K562 (cell line): ENCODE measurements around the gene TM4SF5. TPM values are rescaled to one million over a fixed set of nuclear protein-coding genes. Genes with fewer than 3 reads are reported as not detected.

Experiments
- ATAC-seq: fragments of 200-7000 bp; cut with Tn5 transposase; 3 replicates; pipeline ENCODE4 v1.9.1; 2020; ENCODE audit warnings: moderate library complexity
- BruUV-seq: library from RNA; stranded (reverse); fragments of 400-500 nt; replicated peaks from 2 replicates; lab custom pipeline; 2021; lab: Mats Ljungman, UMichigan
- CTCF ChIA-PET: fragments of 300-600 bp; formaldehyde crosslinking; extraction: SDS; loops from one replicate; lab custom pipeline; 2021; ENCODE audit warnings: low intra/inter-chr PET ratio; lab: Yijun Ruan, JAX
- POLR2A ChIA-PET: fragments of 300-600, 350-650 bp; sonication (Branson Sonifier 250); formaldehyde crosslinking; extraction: SDS; loops from one replicate; lab custom pipeline; 2021; ENCODE audit warnings: antibody characterized with exemption, inconsistent platforms; lab: Yijun Ruan, JAX
- DNase-seq, 4 experiments: peaks; one replicate each; pipeline versions ENCODE4 v3.0.0 to v3.0.0-alpha.2; 2011 to 2018; ENCODE audit warnings: low spot score in 3 of 4, mixed read lengths in 3 of 4; ENCODE audit errors: extremely low read depth in 1 of 4
- FAIRE-seq: peaks from 2 replicates; lab custom pipeline; 2011; peaks lifted over from hg19 to GRCh38; lab: Jason Lieb, UNC
- H2AFZ ChIP-seq: 2 replicates; pipeline ENCODE4 v1.6.0; 2011; ENCODE audit warnings: low read depth, low read length, control low read depth, inconsistent platforms
- H3K27ac ChIP-seq: fragments of 200-600 bp; 3 replicates; pipeline ENCODE4 v1.8.0; 2011; ENCODE audit warnings: low read depth, mild to moderate bottlenecking, control low read depth, inconsistent platforms, low read length, moderate library complexity, mixed read lengths; ENCODE audit errors: extremely low read depth
- H3K27me3 ChIP-seq, 2 experiments: fragments of 300-600 bp in 1 of 2; 2 replicates in 1 of 2; 3 replicates in 1 of 2; pipeline versions ENCODE4 v1.6.0 to v1.8.0; 2011; ENCODE audit warnings: inconsistent platforms in 2 of 2, low read length in 2 of 2, mild to moderate bottlenecking in 1 of 2, mixed read lengths in 1 of 2, moderate library complexity in 1 of 2; ENCODE audit not compliant: control insufficient read depth in 2 of 2, insufficient read depth in 2 of 2
- H3K36me3 ChIP-seq: fragments of 300-600 bp; 3 replicates; pipeline ENCODE4 v1.8.0; 2011; ENCODE audit warnings: mild to moderate bottlenecking, low read length, inconsistent platforms; ENCODE audit not compliant: control insufficient read depth, insufficient read depth
- H3K4me1 ChIP-seq, 2 experiments: fragments of 200-600 bp in 1 of 2; replicated peaks in 1 of 2; 2 replicates in 1 of 2; 3 replicates in 1 of 2; pipeline versions ENCODE4 v1.5.1 to v1.8.0; 2011; ENCODE audit warnings: inconsistent platforms in 2 of 2, low read length in 2 of 2, mild to moderate bottlenecking in 1 of 2, mixed read lengths in 1 of 2, moderate library complexity in 1 of 2; ENCODE audit not compliant: control insufficient read depth in 2 of 2, insufficient read depth in 2 of 2
- H3K4me2 ChIP-seq: 2 replicates; pipeline ENCODE4 v1.6.1; 2011; ENCODE audit warnings: low read length, control low read depth, inconsistent platforms, mixed read lengths; ENCODE audit not compliant: insufficient read depth
- H3K4me3 ChIP-seq: fragments of 200-600 bp; sonication (generic), shearing (Covaris generic); 2 replicates; pipeline ENCODE4 v1.5.1; 2016; ENCODE audit warnings: control low read depth, inconsistent platforms
- H3K79me2 ChIP-seq: fragments of 200-600 bp; 3 replicates; pipeline ENCODE4 v1.8.0; 2011; ENCODE audit warnings: low read length, inconsistent platforms; ENCODE audit not compliant: control insufficient read depth, insufficient read depth
- H3K9ac ChIP-seq, 2 experiments: 2 replicates each; pipeline versions ENCODE4 v1.6.0 to v1.6.1; 2011; ENCODE audit warnings: low read depth in 2 of 2, low read length in 2 of 2, control low read depth in 1 of 2, inconsistent platforms in 1 of 2, mild to moderate bottlenecking in 1 of 2, mixed read lengths in 1 of 2; ENCODE audit not compliant: insufficient read depth in 1 of 2
- H3K9me1 ChIP-seq: one replicate; pipeline ENCODE4 v1.6.0; 2011; ENCODE audit warnings: inconsistent platforms, mild to moderate bottlenecking, low read length, moderate library complexity; ENCODE audit not compliant: control insufficient read depth, insufficient read depth
- H3K9me3 ChIP-seq: replicated peaks from 2 replicates; pipeline ENCODE4 v1.5.1; 2011; ENCODE audit warnings: low read depth, low read length, inconsistent platforms; ENCODE audit not compliant: control insufficient read depth, insufficient read depth
- H4K20me1 ChIP-seq: replicated peaks from 2 replicates; pipeline ENCODE4 v1.6.1; 2011; ENCODE audit warnings: low read length, inconsistent platforms, mixed read lengths; ENCODE audit not compliant: control insufficient read depth, insufficient read depth
- ELF4 ChIP-seq: fragments of 450-650 bp; formaldehyde crosslinking; IDR thresholded peaks from 2 replicates; pipeline ENCODE4 v1.4.0; 2022; ENCODE audit warnings: missing genetic modification characterization
- FOXA1 ChIP-seq: fragments of 450-650 bp; IDR thresholded peaks from 2 replicates; pipeline ENCODE4 v1.6.1; 2016; ENCODE audit warnings: mild to moderate bottlenecking, borderline replicate concordance
- KLF13 ChIP-seq: fragments of 450-650 bp; IDR thresholded peaks from 2 replicates; pipeline ENCODE4 v1.6.1; 2016; ENCODE audit warnings: missing genetic modification characterization, low read depth, mild to moderate bottlenecking, missing compliant biosample characterization, moderate library complexity, borderline replicate concordance
- MTF1 ChIP-seq: fragments of 250-450 bp; sonication (Bioruptor Pico); IDR thresholded peaks from 2 replicates; pipeline ENCODE4 v1.9.0; 2021; ENCODE audit warnings: moderate library complexity, mild to moderate bottlenecking, inconsistent platforms, borderline replicate concordance
- TEAD1 ChIP-seq, 2 experiments: fragments of 450-650 bp in 1 of 2; sonication (generic) in 1 of 2; formaldehyde crosslinking; IDR thresholded peaks; 2 replicates each; pipeline versions ENCODE4 v1.4.0 to v1.8.0; 2020 to 2022; ENCODE audit warnings: mild to moderate bottlenecking in 2 of 2, missing genetic modification reagents in 1 of 2
- ZZZ3 ChIP-seq: fragments of 450-650 bp; IDR thresholded peaks from 2 replicates; pipeline ENCODE4 v1.6.1; 2016; ENCODE audit warnings: antibody characterized with exemption, mild to moderate bottlenecking, moderate library complexity
- WGBS: fragments of 100-300 bp; shearing (Covaris generic); methylation state at CpG from one replicate; pipeline ENCODE4 v1.1.6; 2016; ENCODE audit warnings: low coverage, mixed read lengths; ENCODE audit not compliant: insufficient coverage; ENCODE audit errors: missing lambda C conversion rate; 5-methylcytosine and 5-hydroxymethylcytosine counted together
- in situ Hi-C: fragments of 300-500 bp; cut with MboI; formaldehyde crosslinking; loops from 4 replicates; pipeline ENCODE4 v1.15.0; 2018; ENCODE audit warnings: inconsistent platforms, mixed read lengths
- intact Hi-C: fragments of 100-400 bp; cut with micrococcal nuclease; formaldehyde crosslinking; loops from 2 replicates; pipeline ENCODE4 v1.14.2; 2022
- polyA plus RNA-seq, 8 experiments: library from polyadenylated mRNA; depleted of rRNA in 4 of 8; stranded (reverse) in 5 of 8; unstranded in 3 of 8; fragments of >200 nt; fragmentation: Nextera tagmentation in 2 of 8; fragmentation: Illumina TruSeq in 1 of 8; extraction: Ambion mirVana in 2 of 8; extraction: Trizol in 1 of 8; gene quantifications; 2 replicates each; pipeline versions ENCODE4 v1.2.1 to v1.2.3, GENCODE V29; 2011 to 2014; ENCODE audit warnings: inconsistent platforms in 1 of 8, missing spikeins in 1 of 8
- total RNA-seq, 7 experiments: library from RNA; depleted of rRNA in 6 of 7; stranded (reverse); fragments of >200 nt in 6 of 7; fragmentation: Illumina TruSeq in 2 of 7; extraction: Trizol in 2 of 7; gene quantifications; 2 replicates each; pipeline versions ENCODE4 v1.2.1 to v1.2.3, GENCODE V29; 2011 to 2021; ENCODE audit warnings: low replicate concordance in 1 of 7
- TF ChIP-seq, protein P1 (sequence below): sonication (generic); formaldehyde crosslinking; IDR thresholded peaks from 2 replicates; pipeline ENCODE4 v1.8.1; 2023; ENCODE audit warnings: missing genetic modification reagents, mild to moderate bottlenecking, borderline replicate concordance

Gene TM4SF5
- total and polyA plus RNA-seq, 9 of the 15 experiments (the other 6 are each of a cell fraction or from before 2014, with no cell fraction given) = not detected

DNA sequence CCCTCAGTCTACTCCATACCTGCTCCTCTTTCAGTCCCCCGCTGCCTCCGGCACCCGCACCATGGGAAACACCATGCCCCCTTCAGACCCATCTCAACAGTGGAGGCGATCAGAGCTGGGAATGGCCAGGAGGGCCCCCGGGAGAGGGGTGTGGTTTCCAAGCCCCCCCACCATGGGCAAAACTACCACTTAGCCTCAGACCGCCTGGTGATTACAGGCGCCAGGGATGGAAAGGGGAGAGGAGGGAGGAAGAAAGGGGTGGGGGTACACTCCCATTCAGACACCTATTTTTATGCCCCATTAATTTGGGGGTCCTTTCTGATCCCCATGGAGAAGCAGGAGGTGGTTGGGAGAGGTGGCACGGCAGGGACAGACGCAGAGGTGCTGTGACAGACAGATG lies 30.5 kb downstream of the TM4SF5 start, which contains the start of gene C17orf114 (continued):
- TF ChIP-seq, protein P1, sequence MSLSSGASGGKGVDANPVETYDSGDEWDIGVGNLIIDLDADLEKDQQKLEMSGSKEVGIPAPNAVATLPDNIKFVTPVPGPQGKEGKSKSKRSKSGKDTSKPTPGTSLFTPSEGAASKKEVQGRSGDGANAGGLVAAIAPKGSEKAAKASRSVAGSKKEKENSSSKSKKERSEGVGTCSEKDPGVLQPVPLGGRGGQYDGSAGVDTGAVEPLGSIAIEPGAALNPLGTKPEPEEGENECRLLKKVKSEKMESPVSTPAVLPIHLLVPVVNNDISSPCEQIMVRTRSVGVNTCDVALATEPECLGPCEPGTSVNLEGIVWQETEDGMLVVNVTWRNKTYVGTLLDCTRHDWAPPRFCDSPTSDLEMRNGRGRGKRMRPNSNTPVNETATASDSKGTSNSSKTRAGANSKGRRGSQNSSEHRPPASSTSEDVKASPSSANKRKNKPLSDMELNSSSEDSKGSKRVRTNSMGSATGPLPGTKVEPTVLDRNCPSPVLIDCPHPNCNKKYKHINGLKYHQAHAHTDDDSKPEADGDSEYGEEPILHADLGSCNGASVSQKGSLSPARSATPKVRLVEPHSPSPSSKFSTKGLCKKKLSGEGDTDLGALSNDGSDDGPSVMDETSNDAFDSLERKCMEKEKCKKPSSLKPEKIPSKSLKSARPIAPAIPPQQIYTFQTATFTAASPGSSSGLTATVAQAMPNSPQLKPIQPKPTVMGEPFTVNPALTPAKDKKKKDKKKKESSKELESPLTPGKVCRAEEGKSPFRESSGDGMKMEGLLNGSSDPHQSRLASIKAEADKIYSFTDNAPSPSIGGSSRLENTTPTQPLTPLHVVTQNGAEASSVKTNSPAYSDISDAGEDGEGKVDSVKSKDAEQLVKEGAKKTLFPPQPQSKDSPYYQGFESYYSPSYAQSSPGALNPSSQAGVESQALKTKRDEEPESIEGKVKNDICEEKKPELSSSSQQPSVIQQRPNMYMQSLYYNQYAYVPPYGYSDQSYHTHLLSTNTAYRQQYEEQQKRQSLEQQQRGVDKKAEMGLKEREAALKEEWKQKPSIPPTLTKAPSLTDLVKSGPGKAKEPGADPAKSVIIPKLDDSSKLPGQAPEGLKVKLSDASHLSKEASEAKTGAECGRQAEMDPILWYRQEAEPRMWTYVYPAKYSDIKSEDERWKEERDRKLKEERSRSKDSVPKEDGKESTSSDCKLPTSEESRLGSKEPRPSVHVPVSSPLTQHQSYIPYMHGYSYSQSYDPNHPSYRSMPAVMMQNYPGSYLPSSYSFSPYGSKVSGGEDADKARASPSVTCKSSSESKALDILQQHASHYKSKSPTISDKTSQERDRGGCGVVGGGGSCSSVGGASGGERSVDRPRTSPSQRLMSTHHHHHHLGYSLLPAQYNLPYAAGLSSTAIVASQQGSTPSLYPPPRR = no peak
- TF ChIP-seq TEAD1 (CRISPR knock-in tag; IDR thresholded peaks at IDR 0.05) = no peak

- H3K4me1 ChIP-seq = peaks cover 3 to 22% of the 10 kb centered on the region in 2 experiments; a peak in 3 of 5 replicates
- no peak for ATAC-seq
- in situ Hi-C loops (no loop called here), intact Hi-C loops (no loop called here)
- no peaks in the 10 kb centered on the region; the same call in 1 of the 2 replicates for H4K20me1 ChIP-seq
- POLR2A ChIA-PET = interaction anchor here (0.6 kb wide), 3 partner anchors 70 to 304 kb away, joined by 3 to 4 read pairs (median 3); no protein-coding TSS in a partner anchor
- no peaks in the 10 kb centered on the region for H3K9me3 ChIP-seq
- H2AFZ ChIP-seq = peak overlapping the region; percentile 79
- DNase-seq = no peak
- peak overlapping the region; percentile 78 for H3K4me2 ChIP-seq
- BruUV-seq = no TSS peak
- TF ChIP-seq ELF4 (no peak), ZZZ3 (no peak), KLF13 (tag) (no peak), FOXA1 (no peak), MTF1 (CRISPR knock-in tag) (no peak)
- no peak for FAIRE-seq
- H3K27me3 ChIP-seq = no peaks in the 10 kb centered on the region
- CTCF ChIA-PET = no interaction called here
- peak overlapping the region; percentile 56 to 92 for H3K9ac ChIP-seq
- H3K9me1 ChIP-seq = no peaks in the 10 kb centered on the region
- H3K79me2 ChIP-seq = no peaks in the 10 kb centered on the region
- no peaks in the 10 kb centered on the region for H3K36me3 ChIP-seq
- H3K27ac ChIP-seq = no peak overlapping the region; the same call in 2 of the 3 replicates
- under 1% methylated on average over 9 of the region's 16 CpGs for WGBS
- H3K4me3 ChIP-seq = peak overlapping the region; percentile 52
These were observed 34.7 kb downstream of the TM4SF5 start for GRCh38 chr17:4806456-4806776.
